ENCODE results near the gene CD68.
A peak's percentile ranks its signal among the peaks of the same experiment; 100 is the strongest.

The CD68 gene

DNA sequence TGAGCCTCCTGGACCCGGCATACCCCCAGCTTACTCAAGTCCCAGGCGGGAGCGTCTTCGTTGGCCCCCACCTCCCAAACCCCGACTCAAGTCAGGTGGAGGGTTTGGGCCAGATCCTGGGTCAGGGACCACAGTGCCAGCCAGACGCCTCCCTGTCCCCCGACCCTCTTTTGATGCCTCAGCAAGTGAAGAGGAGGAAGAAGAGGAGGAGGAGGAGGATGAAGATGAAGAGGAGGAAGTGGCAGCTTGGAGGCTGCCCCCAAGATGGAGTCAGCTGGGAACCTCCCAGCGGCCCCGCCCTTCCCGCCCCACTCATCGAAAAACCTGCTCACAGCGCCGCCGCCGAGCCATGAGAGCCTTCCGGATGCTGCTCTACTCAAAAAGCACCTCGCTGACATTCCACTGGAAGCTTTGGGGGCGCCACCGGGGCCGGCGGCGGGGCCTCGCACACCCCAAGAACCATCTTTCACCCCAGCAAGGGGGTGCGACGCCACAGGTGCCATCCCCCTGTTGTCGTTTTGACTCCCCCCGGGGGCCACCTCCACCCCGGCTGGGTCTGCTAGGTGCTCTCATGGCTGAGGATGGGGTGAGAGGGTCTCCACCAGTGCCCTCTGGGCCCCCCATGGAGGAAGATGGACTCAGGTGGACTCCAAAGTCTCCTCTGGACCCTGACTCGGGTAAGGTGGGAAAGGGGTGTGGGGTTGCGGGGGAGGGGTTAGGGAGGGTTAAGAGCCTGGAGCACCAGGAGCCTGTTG lies 16.1 kb upstream of the CD68 start:
- Histone ChIP-seq H3K79me2 (ENCODE audit: insufficient read depth, low read length) (peaks cover 67% of the 10 kb centered on the region), H3K4me2 (ENCODE audit: insufficient read depth, low read length) (peak overlapping the region; percentile 84), H3K4me1 (ENCODE audit: insufficient read depth, low read length) (peaks cover 52% of the 10 kb centered on the region), H3K36me3 (ENCODE audit: insufficient read depth, low read length) (peaks cover 50% of the 10 kb centered on the region), H3K27me3 (ENCODE audit: insufficient read depth, low read length, poor library complexity) (no peaks in the 10 kb centered on the region), H3K9ac (ENCODE audit: low read depth, low read length) (peak overlapping the region; percentile 91), H3K9me3 (ENCODE audit: insufficient read depth, low read length, severe bottlenecking) (no peaks in the 10 kb centered on the region), H4K20me1 (ENCODE audit: insufficient read depth, low read length) (peaks cover 16% of the 10 kb centered on the region; the same call in 1 of the 2 replicates), H3K4me3 (ENCODE audit: low read depth in 1 of 2, low read length in 2 of 2) (peak overlapping the region; percentile 44 to 79; a peak in 3 of 4 replicates), H3K27ac (ENCODE audit: low read length) (peak overlapping the region; percentile 43; the same call in 1 of the 2 replicates), H2AFZ (ENCODE audit: low read depth, low read length) (no peak overlapping the region)
- ATAC-seq (ENCODE audit: insufficient read depth, low read depth) (no peak), DNase-seq (no peak)
- TF ChIP-seq, protein P1, sequence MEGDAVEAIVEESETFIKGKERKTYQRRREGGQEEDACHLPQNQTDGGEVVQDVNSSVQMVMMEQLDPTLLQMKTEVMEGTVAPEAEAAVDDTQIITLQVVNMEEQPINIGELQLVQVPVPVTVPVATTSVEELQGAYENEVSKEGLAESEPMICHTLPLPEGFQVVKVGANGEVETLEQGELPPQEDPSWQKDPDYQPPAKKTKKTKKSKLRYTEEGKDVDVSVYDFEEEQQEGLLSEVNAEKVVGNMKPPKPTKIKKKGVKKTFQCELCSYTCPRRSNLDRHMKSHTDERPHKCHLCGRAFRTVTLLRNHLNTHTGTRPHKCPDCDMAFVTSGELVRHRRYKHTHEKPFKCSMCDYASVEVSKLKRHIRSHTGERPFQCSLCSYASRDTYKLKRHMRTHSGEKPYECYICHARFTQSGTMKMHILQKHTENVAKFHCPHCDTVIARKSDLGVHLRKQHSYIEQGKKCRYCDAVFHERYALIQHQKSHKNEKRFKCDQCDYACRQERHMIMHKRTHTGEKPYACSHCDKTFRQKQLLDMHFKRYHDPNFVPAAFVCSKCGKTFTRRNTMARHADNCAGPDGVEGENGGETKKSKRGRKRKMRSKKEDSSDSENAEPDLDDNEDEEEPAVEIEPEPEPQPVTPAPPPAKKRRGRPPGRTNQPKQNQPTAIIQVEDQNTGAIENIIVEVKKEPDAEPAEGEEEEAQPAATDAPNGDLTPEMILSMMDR (IDR thresholded peaks at IDR 0.05; ENCODE audit: borderline replicate concordance, extremely low read depth, low read length, poor library complexity, severe bottlenecking): no peak
- no peak for TF ChIP-seq EZH2 (IDR thresholded peaks at IDR 0.05; ENCODE audit: borderline replicate concordance, low read depth, low read length, severe bottlenecking)

DNA sequence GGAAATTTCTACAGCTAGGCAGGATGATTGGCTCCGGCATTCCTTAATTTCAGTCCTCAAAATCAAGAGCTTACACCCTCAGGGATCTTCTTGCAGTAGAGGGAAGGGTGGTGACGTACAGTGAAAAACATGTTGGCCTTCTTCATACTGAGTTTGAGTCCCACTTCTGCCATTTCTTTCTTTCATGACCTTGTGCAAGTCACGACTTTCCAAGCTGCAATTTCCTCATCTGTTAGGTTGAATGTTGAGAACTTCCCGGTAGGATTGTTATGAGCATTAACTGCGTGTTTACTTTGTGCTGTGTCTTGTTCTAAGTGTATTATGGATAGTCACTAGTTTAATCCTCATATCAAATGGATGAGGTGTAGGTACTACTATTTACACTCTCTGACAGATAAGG lies 9.9 kb upstream of the CD68 start:
- no peak overlapping the region for H2AFZ ChIP-seq (ENCODE audit: low read depth, low read length)
- H3K4me3 ChIP-seq (ENCODE audit: low read depth in 1 of 2, low read length in 2 of 2): no peak overlapping the region
- no peak for ATAC-seq (ENCODE audit: insufficient read depth, low read depth)
- peaks cover 74% of the 10 kb centered on the region for H3K79me2 ChIP-seq (ENCODE audit: insufficient read depth, low read length)
- H3K9me3 ChIP-seq (ENCODE audit: insufficient read depth, low read length, severe bottlenecking): no peaks in the 10 kb centered on the region
- no peak overlapping the region for H3K9ac ChIP-seq (ENCODE audit: low read depth, low read length)
- H3K4me2 ChIP-seq (ENCODE audit: insufficient read depth, low read length): no peak overlapping the region
- H3K4me1 ChIP-seq (ENCODE audit: insufficient read depth, low read length): peaks cover 46% of the 10 kb centered on the region
- H4K20me1 ChIP-seq (ENCODE audit: insufficient read depth, low read length): peaks cover 25% of the 10 kb centered on the region
- peaks cover 79% of the 10 kb centered on the region for H3K36me3 ChIP-seq (ENCODE audit: insufficient read depth, low read length)
- H3K27me3 ChIP-seq (ENCODE audit: insufficient read depth, low read length, poor library complexity): no peaks in the 10 kb centered on the region
- no peak for DNase-seq
- H3K27ac ChIP-seq (ENCODE audit: low read length): no peak overlapping the region
- TF ChIP-seq EZH2 (IDR thresholded peaks at IDR 0.05; ENCODE audit: borderline replicate concordance, low read depth, low read length, severe bottlenecking): no peak
- TF ChIP-seq, protein P1 (IDR thresholded peaks at IDR 0.05; ENCODE audit: borderline replicate concordance, extremely low read depth, low read length, poor library complexity, severe bottlenecking): no peak

DNA sequence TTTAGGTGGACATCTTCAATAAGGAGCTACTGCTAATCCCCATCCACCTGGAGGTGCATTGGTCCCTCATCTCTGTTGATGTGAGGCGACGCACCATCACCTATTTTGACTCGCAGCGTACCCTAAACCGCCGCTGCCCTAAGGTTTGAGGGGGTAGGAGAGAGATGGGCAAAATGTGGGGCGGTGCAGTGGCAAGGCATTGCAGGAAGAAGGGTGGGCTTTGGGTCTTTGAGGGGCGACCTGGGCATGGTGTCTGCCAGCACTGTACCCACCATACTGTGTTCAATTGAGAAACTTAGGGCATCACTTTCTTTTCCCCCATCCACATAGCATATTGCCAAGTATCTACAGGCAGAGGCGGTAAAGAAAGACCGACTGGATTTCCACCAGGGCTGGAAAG lies 9.1 kb upstream of the CD68 start:
- H3K9me3 ChIP-seq (ENCODE audit: insufficient read depth, low read length, severe bottlenecking): no peaks in the 10 kb centered on the region
- H3K4me3 ChIP-seq (ENCODE audit: low read depth in 1 of 2, low read length in 2 of 2): no peak overlapping the region
- TF ChIP-seq EZH2 (IDR thresholded peaks at IDR 0.05; ENCODE audit: borderline replicate concordance, low read depth, low read length, severe bottlenecking): no peak
- TF ChIP-seq, protein P1 (IDR thresholded peaks at IDR 0.05; ENCODE audit: borderline replicate concordance, extremely low read depth, low read length, poor library complexity, severe bottlenecking): no peak
- H3K36me3 ChIP-seq (ENCODE audit: insufficient read depth, low read length): peaks cover 79% of the 10 kb centered on the region
- no peak for DNase-seq
- H3K27me3 ChIP-seq (ENCODE audit: insufficient read depth, low read length, poor library complexity): no peaks in the 10 kb centered on the region
- H3K79me2 ChIP-seq (ENCODE audit: insufficient read depth, low read length): peaks cover 74% of the 10 kb centered on the region
- H3K27ac ChIP-seq (ENCODE audit: low read length): no peak overlapping the region
- H3K4me2 ChIP-seq (ENCODE audit: insufficient read depth, low read length): no peak overlapping the region
- peaks cover 27% of the 10 kb centered on the region for H4K20me1 ChIP-seq (ENCODE audit: insufficient read depth, low read length)
- no peak overlapping the region for H2AFZ ChIP-seq (ENCODE audit: low read depth, low read length)
- H3K4me1 ChIP-seq (ENCODE audit: insufficient read depth, low read length): peaks cover 46% of the 10 kb centered on the region
- no peak overlapping the region for H3K9ac ChIP-seq (ENCODE audit: low read depth, low read length)
- ATAC-seq (ENCODE audit: insufficient read depth, low read depth): no peak
